Measurements from ENCODE around the gene SLC4A3.

DNA sequence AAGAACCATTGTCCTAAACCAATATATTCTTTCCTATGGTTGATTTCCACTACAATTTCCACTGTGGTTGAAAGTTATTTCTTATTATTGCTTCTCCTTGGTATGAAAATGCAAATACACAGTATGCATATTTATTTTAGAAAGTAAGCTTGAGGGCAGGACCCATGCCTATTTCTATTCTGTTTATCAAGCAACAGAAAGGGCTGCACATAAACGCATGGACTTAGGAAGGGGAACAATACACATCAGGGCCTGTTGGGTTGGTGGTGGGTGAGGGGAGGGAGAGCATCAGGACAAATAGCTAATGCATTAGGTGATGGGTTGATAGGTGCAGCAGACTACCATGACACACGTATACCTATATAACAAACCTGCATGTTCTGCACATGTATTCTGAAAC, 20.7 kb downstream of the SLC4A3 start:
- TF ChIP-seq ZZZ3 (CRISPR knock-in tag; IDR thresholded peaks at IDR 0.05; ENCODE audit: borderline replicate concordance) (no peak), DPF2 (CRISPR knock-in tag; IDR thresholded peaks at IDR 0.05; ENCODE audit: borderline replicate concordance, low read depth) (no peak), PCBP1 (IDR thresholded peaks at IDR 0.05; ENCODE audit: borderline replicate concordance, low read depth, low read length) (no peak)
